AG04450 (cell line): ENCODE measurements around the gene SH2D3C. TPM values are rescaled to one million over a fixed set of nuclear protein-coding genes. Genes with fewer than 3 reads are reported as not detected.

ENCODE experiments used
- CTCF ChIA-PET: fragments of 300-600, 350-600 bp; formaldehyde crosslinking; extraction: SDS; loops from one replicate; lab custom pipeline; 2022; ENCODE audit warnings: antibody characterized with exemption, inconsistent platforms; lab: Charles Lee
- POLR2A ChIA-PET: fragments of 350-600 bp; formaldehyde crosslinking; extraction: SDS; loops from one replicate; lab custom pipeline; 2021; ENCODE audit warnings: antibody characterized with exemption, inconsistent platforms; lab: Yijun Ruan, JAX
- DNase-seq: peaks from one replicate; pipeline ENCODE4 v3.0.0-alpha.2; 2011; ENCODE audit warnings: low read depth, low spot score
- H3K27ac ChIP-seq: one replicate; pipeline ENCODE4 v1.5.1; 2012; ENCODE audit warnings: low read depth, low read length, control low read depth
- H3K27me3 ChIP-seq: one replicate; pipeline ENCODE4 v1.6.0; 2012; ENCODE audit warnings: low read length; ENCODE audit not compliant: control insufficient read depth, insufficient read depth
- H3K4me3 ChIP-seq: 2 replicates; pipeline ENCODE4 v1.5.1; 2011; ENCODE audit warnings: mild to moderate bottlenecking, low read depth, low read length, control low read depth
- H3K9me3 ChIP-seq: 2 replicates; pipeline ENCODE4 v1.5.1; 2012; ENCODE audit warnings: low read length; ENCODE audit not compliant: control insufficient read depth, insufficient read depth
- polyA plus RNA-seq: library from polyadenylated mRNA; depleted of rRNA; stranded (reverse); fragments of >200 nt; gene quantifications from 2 replicates; pipeline ENCODE4 v1.2.3, GENCODE V29; 2011
- TF ChIP-seq, protein P1 (sequence below): IDR thresholded peaks from 2 replicates; pipeline ENCODE4 v1.5.1; 2011; ENCODE audit warnings: low read depth, low read length, control low read depth, inconsistent platforms

SH2D3C gene
- polyA plus RNA-seq, 1 experiment = not detected

DNA sequence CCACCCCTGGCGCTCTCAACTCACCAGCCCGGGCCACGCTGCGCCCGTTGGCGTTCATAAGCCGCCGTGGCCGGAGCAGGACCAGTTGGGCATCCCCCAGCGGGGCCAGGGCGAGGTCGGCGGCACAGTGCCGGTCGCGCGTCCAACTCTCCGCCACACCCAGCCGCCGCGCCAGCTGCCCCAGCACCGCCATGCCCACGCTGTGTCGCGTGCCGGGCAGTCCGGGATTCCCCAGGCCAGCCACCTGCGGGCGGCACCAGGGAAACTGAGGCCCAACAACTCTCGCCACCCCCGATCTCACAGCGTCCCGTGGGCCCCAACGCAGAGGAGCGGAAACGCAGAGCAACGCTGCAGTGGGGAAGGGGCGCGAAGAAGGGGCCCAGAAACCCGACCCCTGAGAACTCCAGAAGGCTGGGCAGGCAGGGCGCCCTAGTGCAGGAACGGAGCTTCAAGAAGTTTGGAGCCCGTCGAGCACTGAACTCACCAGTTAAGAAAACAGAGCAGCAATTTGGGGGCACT lies 63.5 kb downstream of the SH2D3C start:
- peak overlapping the region; percentile 47 for H3K27ac ChIP-seq
- ChIA-PET POLR2A (interaction anchor here (1.1 to 1.2 kb wide), 2 partner anchors 9 to 20 kb away, joined by 4 to 5 read pairs; partner anchors contain the start of gene TOR2A), CTCF (interaction anchor here (1.4 to 2.0 kb wide), 2 partner anchors 19 to 155 kb away, joined by 4 to 21 read pairs; partner anchors contain the start of gene TOR2A)
- H3K9me3 ChIP-seq = no peaks in the 10 kb centered on the region; the same call in 1 of the 2 replicates
- no peaks in the 10 kb centered on the region for H3K27me3 ChIP-seq
- H3K4me3 ChIP-seq = peak overlapping the region; percentile 83
- TF ChIP-seq, protein P1, sequence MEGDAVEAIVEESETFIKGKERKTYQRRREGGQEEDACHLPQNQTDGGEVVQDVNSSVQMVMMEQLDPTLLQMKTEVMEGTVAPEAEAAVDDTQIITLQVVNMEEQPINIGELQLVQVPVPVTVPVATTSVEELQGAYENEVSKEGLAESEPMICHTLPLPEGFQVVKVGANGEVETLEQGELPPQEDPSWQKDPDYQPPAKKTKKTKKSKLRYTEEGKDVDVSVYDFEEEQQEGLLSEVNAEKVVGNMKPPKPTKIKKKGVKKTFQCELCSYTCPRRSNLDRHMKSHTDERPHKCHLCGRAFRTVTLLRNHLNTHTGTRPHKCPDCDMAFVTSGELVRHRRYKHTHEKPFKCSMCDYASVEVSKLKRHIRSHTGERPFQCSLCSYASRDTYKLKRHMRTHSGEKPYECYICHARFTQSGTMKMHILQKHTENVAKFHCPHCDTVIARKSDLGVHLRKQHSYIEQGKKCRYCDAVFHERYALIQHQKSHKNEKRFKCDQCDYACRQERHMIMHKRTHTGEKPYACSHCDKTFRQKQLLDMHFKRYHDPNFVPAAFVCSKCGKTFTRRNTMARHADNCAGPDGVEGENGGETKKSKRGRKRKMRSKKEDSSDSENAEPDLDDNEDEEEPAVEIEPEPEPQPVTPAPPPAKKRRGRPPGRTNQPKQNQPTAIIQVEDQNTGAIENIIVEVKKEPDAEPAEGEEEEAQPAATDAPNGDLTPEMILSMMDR = no peak
- DNase-seq = no peak

DNA sequence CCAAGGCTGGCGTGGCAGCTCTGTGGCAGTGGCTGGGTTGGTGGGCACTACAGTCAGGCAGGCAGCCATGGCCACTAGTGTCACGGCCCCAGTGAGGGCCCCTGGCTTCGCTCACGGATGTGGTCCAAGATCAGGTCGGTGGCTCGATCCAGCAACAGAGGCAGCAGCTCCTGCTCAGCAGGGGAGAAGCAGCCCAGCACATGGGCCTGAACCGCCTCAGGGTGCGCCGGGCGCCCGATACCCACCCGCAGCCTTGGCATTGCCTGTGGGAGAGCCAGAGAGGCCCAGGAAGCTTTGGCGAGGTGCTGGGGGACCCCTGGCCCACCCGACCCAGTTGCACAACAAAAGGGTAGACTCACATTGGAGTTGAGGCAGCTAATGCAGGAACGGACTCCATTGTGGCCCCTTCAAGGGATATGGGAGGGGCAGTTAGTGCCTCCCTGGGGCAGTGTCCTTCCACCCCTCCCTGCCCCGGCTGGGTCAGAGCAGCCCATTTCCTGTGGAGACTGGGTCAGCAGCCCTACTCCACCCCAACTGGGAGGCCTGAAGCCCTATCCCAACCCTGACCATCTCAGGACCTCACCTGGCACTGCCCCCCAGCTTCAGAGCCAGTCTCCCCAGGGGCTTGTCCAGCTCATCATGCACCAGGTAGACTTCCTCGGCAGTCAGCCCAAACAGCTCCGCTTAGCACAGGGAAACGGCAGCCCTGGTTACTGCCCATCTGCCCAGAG lies 64.3 kb downstream of the SH2D3C start:
- Histone ChIP-seq H3K27ac (no peak overlapping the region), H3K4me3 (peak overlapping the region; percentile 83), H3K27me3 (no peaks in the 10 kb centered on the region), H3K9me3 (no peaks in the 10 kb centered on the region; the same call in 1 of the 2 replicates)
- TF ChIP-seq, protein P1 = no peak
- CTCF ChIA-PET = interaction anchor here (0.9 to 1.4 kb wide), 2 partner anchors 21 to 156 kb away, joined by 3 to 4 read pairs; partner anchors contain the start of gene TOR2A
- POLR2A ChIA-PET = no interaction called here
- DNase-seq = no peak

- ChIA-PET POLR2A (no interaction called here), CTCF (no interaction called here)
- Histone ChIP-seq H3K9me3 (peaks cover 2% of the 10 kb centered on the region), H3K27ac (no peak overlapping the region), H3K27me3 (no peaks in the 10 kb centered on the region), H3K4me3 (no peak overlapping the region)
- TF ChIP-seq, protein P1 = no peak
- DNase-seq = no peak
These were observed 65.6 kb downstream of the SH2D3C start for GRCh38 chr9:127712867-127713266.

GRCh38 chr9:127712371-127712770 lies 66.1 kb downstream of the SH2D3C start:
- H3K27ac ChIP-seq = no peak overlapping the region
- no peak overlapping the region for H3K4me3 ChIP-seq
- ChIA-PET POLR2A (no interaction called here), CTCF (no interaction called here)
- no peak for DNase-seq
- H3K9me3 ChIP-seq = peaks cover 2% of the 10 kb centered on the region
- TF ChIP-seq, protein P1 = no peak
- no peaks in the 10 kb centered on the region for H3K27me3 ChIP-seq

DNA sequence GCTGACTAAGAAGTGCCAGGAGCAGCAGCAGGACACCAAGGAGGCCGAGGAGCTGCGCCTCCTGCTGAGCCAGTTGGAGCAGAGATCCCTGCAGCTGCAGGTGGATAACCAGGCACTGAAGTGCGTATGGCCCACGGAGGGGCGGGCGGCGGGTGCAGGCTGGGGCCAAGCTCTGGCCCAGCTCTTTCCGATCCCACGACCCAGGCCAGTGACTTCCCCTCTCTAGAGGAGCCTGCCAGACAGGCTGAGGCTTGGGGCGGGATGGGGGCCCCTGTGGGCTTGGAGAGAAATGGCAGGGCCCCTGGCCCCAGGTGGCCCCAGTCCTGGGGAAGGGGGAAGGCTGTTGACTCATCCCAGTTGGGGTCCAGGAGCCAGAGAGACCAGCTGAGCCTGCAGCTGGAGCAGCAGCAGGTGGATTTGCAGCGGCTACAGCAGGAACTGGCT lies 66.6 kb downstream of the SH2D3C start:
- CTCF ChIA-PET = no interaction called here
- POLR2A ChIA-PET = no interaction called here
- Histone ChIP-seq H3K9me3 (peaks cover 2% of the 10 kb centered on the region), H3K27ac (no peak overlapping the region), H3K4me3 (no peak overlapping the region), H3K27me3 (no peaks in the 10 kb centered on the region)
- DNase-seq = no peak
- TF ChIP-seq, protein P1 = no peak
